ENCODE measurements around the gene ITGB1BP1. TPM values are rescaled to one million over a fixed set of nuclear protein-coding genes. Genes with fewer than 3 reads are reported as not detected.
A peak's percentile ranks its signal among the peaks of the same experiment; 100 is the strongest.

The ITGB1BP1 gene, protein sequence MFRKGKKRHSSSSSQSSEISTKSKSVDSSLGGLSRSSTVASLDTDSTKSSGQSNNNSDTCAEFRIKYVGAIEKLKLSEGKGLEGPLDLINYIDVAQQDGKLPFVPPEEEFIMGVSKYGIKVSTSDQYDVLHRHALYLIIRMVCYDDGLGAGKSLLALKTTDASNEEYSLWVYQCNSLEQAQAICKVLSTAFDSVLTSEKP
- 10 to 100 TPM; 22.8 to 46.2 (median 29.2) TPM for total RNA-seq

DNA sequence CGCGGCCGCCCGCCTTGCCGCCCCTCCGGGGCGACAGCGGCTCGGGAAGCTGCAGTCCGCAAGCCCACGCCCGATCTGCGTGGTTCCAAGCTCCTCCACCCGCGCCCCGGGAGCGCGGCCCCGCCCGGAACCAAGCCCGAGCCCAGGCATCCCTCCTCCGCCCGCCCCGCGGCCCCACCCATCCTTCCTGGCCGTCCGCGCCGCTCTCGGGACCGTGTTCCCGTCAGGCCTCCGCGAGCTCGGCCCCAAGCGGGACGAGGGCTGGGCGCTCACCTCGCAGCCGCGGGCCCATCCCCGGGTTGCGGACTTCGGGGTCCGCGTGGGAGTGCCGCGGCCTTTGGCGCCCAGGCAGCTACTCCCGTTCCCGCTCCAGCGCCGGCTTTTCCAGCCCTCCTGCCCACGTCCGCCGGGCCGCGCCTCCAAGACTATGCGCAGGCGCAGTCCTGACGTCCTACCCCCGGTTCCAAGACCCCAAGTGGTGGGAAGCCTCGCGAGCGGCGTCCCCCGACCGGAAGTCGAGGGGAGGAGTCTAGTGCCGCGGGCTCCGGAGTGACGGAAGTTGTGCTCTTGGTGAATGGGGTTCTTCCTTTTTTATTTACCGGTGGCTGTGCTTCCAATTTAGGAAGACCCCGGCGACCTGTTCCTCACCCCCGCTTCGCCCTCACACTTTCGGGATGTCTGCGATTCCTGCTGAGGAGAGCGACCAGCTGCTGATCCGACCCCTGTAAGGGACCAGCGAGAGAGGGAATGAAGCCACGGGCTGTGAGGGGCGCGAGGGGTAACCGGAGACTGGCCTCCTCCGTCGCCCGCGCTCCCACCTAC, at the start of gene ITGB1BP1, which contains the start of gene CPSF3:
Gene ITGB1BP1, minus strand, starts transcription at position 429 of the 822 bp plus-strand sequence. CDS start 4,831 bp downstream, outside the sequence.
Gene CPSF3, plus strand, starts transcription at position 555 of the 822 bp plus-strand sequence. Its CDS starts 120 bp downstream, at position 675.
- no peaks in the 10 kb centered on the region for H3K9me3 ChIP-seq
- peak within 1 kb of the TSS; percentile 79 to 96 (median 85) for H3K4me3 ChIP-seq
- H3K27ac ChIP-seq: peak within 1 kb of the TSS; percentile 84 to 98 (median 94)
- TF ChIP-seq, protein P1, sequence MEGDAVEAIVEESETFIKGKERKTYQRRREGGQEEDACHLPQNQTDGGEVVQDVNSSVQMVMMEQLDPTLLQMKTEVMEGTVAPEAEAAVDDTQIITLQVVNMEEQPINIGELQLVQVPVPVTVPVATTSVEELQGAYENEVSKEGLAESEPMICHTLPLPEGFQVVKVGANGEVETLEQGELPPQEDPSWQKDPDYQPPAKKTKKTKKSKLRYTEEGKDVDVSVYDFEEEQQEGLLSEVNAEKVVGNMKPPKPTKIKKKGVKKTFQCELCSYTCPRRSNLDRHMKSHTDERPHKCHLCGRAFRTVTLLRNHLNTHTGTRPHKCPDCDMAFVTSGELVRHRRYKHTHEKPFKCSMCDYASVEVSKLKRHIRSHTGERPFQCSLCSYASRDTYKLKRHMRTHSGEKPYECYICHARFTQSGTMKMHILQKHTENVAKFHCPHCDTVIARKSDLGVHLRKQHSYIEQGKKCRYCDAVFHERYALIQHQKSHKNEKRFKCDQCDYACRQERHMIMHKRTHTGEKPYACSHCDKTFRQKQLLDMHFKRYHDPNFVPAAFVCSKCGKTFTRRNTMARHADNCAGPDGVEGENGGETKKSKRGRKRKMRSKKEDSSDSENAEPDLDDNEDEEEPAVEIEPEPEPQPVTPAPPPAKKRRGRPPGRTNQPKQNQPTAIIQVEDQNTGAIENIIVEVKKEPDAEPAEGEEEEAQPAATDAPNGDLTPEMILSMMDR (IDR thresholded peaks at IDR 0.05): peak in 3 of 6 experiments; percentile 19 to 40 (median 36)
- peak; percentile 40 to 71 for TF ChIP-seq POLR2A (IDR thresholded peaks at IDR 0.05)
- no peaks in the 10 kb centered on the region for H3K27me3 ChIP-seq
- H3K4me1 ChIP-seq: peaks cover 0 to 25% (median 4%) of the 10 kb centered on the region in 4 donors
- no peaks in the 10 kb centered on the region for H3K36me3 ChIP-seq
- peak; percentile 95 to 98 (median 97) for DNase-seq

DNA sequence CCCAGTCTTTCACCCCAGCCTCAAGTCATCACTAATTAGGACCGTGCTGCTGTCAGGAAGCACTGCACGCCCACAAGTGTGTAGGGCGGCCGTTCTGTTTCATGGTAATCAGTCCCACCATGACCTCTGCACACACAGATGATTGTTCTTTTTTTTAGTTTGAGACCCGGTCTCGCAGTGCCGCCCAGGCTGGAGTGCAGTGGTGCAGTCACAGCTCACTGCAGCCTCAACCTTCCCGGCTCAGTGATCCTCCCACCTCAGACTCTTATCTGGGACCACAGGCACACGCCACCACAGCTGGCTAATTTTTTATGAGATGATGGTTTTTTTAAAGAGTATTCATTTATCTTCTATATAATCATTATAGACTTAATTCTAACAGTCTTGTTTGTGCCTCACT, 49.2 kb upstream of the ITGB1BP1 start:
- Histone ChIP-seq H3K27me3 (no peaks in the 10 kb centered on the region), H3K36me3 (peaks cover 0 to 21% (median 0%) of the 10 kb centered on the region in 3 donors), H3K4me1 (peaks cover 0 to 16% (median 5%) of the 10 kb centered on the region in 4 donors), H3K27ac (no peak overlapping the region), H3K9me3 (no peaks in the 10 kb centered on the region), H3K4me3 (no peak overlapping the region)
- no peak for DNase-seq
- TF ChIP-seq, protein P1 (IDR thresholded peaks at IDR 0.05): no peak
- no peak for TF ChIP-seq POLR2A (IDR thresholded peaks at IDR 0.05)

DNA sequence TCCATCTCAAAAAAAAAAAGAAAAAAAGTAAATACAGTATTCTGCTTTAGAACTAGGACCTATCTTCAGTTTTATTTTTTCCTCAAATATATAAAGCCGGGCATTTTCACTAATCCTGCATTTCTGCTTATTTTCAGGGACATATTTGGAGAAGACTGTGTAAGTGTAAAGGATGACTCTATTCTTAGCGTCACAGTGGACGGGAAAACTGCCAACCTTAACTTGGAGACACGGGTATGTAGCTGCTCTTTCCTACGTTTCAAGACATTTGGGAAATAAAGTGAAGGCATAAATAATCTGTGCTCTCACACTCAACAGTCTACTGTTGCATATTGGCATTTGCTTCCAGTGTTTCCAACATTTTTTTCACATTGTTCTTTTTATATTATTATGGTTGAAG, 47.9 kb upstream of the ITGB1BP1 start:
- no peak for DNase-seq
- peaks cover 0 to 14% (median 0%) of the 10 kb centered on the region in 3 donors for H3K36me3 ChIP-seq
- H3K27ac ChIP-seq: no peak overlapping the region
- no peak overlapping the region for H3K4me3 ChIP-seq
- no peaks in the 10 kb centered on the region for H3K27me3 ChIP-seq
- H3K9me3 ChIP-seq: no peaks in the 10 kb centered on the region
- TF ChIP-seq, protein P1 (IDR thresholded peaks at IDR 0.05): no peak
- no peak for TF ChIP-seq POLR2A (IDR thresholded peaks at IDR 0.05)
- peaks cover 0 to 10% (median 5%) of the 10 kb centered on the region in 4 donors for H3K4me1 ChIP-seq

DNA sequence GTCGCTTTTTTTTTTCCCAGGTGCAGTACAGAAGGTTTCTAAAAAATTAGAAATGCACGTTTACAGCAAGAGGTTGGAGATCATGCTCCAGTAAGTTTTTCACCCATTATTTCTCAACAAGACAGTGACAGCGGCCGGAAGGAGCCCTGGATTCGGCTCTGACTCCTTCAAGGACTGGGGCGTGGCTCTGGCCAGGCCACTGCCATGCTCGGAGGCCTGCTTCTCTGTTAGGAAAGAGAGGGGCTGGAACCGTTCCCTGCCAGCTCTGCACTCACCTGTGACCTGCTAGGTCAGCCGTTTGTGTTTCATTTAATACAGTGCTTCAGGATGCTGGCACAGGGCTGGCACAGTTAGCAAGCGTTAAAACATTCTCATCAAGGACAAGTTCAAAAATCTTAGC, 44.4 kb upstream of the ITGB1BP1 start:
- TF ChIP-seq POLR2A (IDR thresholded peaks at IDR 0.05): no peak
- TF ChIP-seq, protein P1 (IDR thresholded peaks at IDR 0.05): no peak
- peaks cover 0 to 19% (median 0%) of the 10 kb centered on the region in 3 donors for H3K36me3 ChIP-seq

DNA sequence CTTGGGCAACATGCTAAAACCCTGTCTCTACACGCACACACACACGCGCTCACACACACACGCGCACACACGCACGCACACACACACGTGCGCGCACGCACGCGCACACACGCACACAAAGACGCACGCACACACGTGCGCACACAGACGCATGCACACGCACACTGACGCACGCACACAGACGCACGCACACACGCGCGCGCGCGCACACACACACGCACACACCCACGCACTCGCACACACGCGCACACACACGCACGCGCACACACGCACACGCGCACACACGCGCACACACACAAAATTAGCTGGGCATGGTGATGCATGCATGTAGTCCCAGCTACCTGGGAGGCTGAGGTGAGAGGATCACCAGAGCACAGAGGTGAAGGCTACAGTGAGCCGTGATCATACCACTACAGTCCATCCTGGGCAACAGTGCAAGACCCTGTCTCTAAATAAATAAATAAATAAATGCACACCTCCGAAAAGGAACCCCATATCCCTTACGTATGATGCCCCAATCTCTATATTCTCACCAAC, 42.9 kb upstream of the ITGB1BP1 start:
- Histone ChIP-seq H3K4me3 (no peak overlapping the region), H3K4me1 (no peaks in the 10 kb centered on the region), H3K36me3 (peaks cover 0 to 20% (median 0%) of the 10 kb centered on the region in 3 donors), H3K27ac (no peak overlapping the region), H3K9me3 (no peaks in the 10 kb centered on the region), H3K27me3 (no peaks in the 10 kb centered on the region)
- no peak for DNase-seq
- TF ChIP-seq, protein P1 (IDR thresholded peaks at IDR 0.05): no peak
- no peak for TF ChIP-seq POLR2A (IDR thresholded peaks at IDR 0.05)

More for the DNA sequence above, 44.4 kb upstream of the ITGB1BP1 start:
- H3K27ac ChIP-seq: no peak overlapping the region
- H3K4me3 ChIP-seq: no peak overlapping the region
- no peaks in the 10 kb centered on the region for H3K9me3 ChIP-seq
- no peak for DNase-seq
- H3K4me1 ChIP-seq: no peaks in the 10 kb centered on the region
- H3K27me3 ChIP-seq: no peaks in the 10 kb centered on the region

Data from Peyer's patch (tissue), 4 donors.